DMS79 (cell line): ENCODE results near the gene CCDC136.

Experiments used
- DNase-seq: peaks from one replicate; lab custom pipeline; 2025; lab: John Stamatoyannopoulos, UW

Gene CCDC136

GRCh38 chr7:128831994-128832879, 40.5 kb downstream of the CCDC136 start:
- DNase-seq: peak; percentile 38

GRCh38 chr7:128832880-128833147, 41.0 kb downstream of the CCDC136 start:
- no peak for DNase-seq

- DNase-seq: peak; percentile 45
Measured at GRCh38 chr7:128833148-128833945, 41.6 kb downstream of the CCDC136 start.

GRCh38 chr7:128833946-128834325, 42.2 kb downstream of the CCDC136 start:
- DNase-seq: no peak

GRCh38 chr7:128835231-128835751, 43.5 kb downstream of the CCDC136 start:
- no peak for DNase-seq

DNA sequence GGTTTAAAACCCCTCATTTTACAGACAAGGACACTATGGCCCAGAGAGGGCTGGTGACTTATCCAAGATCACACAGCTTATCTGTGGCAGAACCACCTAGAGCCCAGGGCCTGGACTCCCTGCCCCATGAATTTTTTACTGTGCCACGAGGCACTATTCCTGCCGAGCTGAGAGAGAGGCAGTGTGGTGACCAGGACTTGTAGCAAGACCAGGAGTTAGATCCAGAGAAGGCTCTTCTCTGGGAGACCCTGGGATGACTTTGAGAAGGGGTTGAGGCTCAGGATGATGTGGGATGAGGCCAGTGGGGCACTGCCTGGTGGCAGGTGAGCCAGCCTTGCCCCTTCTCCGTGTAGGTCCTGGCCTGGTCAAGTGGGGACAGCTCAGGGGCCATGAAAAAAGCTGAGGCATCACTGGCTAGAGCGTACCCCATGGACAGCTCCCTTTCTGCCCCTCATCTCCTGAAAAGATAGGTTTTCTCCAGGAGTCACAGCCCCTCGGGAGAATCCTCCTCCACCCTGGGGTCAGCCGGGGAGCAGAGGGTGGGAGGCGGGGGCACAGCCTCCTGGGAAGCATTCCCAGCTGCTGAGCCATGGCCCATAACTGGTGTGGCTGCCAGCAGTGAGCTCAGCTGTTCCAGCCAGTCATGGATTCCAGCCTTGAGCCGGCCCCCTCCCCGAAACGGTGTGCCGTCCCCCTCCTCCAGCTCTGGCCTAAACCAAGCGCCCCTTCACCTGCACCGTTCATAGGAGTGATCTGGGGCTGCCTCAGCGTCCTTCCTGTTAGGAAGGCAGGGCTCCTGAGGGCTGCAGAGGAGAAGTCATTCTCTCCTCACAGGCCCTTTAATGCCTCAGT, 44.2 kb downstream of the CCDC136 start:
- DNase-seq: no peak

- DNase-seq: no peak
Measured at GRCh38 chr7:128836729-128837348, 45.1 kb downstream of the CCDC136 start.

DNA sequence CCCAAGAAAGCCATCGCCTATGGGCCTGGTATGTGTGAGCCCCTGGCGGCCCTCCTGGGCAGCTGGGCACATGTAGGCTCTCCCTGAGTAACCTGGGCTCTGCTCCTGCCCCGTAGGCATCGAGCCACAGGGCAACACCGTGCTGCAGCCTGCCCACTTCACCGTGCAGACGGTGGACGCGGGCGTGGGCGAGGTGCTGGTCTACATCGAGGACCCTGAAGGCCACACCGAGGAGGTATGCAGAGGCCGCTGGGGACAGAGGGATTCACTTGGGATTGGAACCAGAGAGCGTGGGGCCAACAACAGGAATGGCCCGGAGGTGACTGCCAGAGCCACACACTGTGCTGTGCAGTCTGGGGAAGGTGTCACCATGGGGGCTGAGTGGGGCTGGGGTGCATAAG, 45.8 kb downstream of the CCDC136 start:
- DNase-seq: no peak

DNA sequence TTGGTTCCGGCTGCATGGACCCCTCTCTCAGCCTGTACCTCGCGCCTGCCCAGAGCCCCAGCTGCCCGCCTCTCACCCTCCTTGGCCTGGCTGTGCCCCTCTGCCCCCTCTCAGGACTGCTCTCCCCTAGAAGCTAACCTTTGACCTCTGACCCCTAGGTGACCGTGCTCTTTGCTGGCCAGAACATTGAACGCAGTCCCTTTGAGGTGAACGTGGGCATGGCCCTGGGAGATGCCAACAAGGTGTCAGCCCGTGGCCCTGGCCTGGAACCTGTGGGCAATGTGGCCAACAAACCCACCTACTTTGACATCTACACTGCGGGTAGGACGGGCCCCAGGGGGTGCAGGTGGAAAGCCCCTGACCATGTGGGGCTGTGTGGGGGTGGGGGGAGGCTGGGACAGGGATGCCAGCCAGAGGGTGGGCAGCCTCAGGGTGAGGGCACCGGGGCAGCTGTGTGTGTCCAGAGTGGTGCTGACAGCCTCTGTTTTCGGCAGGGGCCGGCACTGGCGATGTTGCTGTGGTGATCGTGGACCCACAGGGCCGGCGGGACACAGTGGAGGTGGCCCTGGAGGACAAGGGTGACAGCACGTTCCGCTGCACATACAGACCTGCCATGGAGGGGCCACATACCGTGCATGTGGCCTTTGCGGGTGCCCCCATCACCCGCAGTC, 46.5 kb downstream of the CCDC136 start:
- no peak for DNase-seq

- no peak for DNase-seq
Measured at GRCh38 chr7:128838981-128839731, 47.4 kb downstream of the CCDC136 start.

GRCh38 chr7:128839751-128840177, 48.0 kb downstream of the CCDC136 start:
- DNase-seq: no peak

DNA sequence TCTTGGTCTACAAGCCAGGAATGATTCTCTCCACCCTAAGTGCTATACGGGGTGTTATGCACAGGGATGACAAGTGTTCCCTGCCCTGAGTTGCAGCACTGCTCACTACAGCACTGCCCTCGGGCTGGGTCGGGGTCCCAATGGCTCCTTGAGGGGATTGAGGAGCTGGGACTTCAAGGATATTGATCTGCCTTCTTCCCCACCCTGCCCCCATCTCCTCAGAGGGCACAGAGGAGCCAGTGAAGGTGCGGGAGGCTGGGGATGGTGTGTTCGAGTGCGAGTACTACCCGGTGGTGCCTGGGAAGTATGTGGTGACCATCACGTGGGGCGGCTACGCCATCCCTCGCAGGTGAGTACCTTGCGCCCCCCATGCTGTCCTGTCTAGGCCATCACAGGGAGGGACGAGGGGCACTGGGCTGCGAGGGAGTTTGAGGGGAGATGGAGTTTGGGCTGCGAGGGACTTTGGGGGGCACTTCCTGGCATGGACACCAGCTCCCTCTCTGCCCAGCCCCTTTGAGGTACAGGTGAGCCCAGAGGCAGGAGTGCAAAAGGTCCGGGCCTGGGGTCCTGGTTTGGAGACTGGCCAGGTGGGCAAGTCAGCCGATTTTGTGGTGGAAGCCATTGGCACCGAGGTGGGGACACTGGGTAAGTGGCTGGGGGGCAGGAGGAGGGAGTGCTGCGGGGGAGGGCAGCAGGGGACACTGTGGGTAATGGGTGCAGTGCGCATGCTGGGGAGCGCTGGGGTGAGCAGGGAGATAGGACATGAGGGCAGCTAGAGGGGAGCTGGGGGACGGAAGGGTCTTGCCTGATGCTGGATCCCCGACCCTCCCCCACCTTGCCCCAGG, 48.8 kb downstream of the CCDC136 start:
- DNase-seq: no peak

- no peak for DNase-seq
Measured at GRCh38 chr7:128841171-128841690, 49.5 kb downstream of the CCDC136 start.

DNA sequence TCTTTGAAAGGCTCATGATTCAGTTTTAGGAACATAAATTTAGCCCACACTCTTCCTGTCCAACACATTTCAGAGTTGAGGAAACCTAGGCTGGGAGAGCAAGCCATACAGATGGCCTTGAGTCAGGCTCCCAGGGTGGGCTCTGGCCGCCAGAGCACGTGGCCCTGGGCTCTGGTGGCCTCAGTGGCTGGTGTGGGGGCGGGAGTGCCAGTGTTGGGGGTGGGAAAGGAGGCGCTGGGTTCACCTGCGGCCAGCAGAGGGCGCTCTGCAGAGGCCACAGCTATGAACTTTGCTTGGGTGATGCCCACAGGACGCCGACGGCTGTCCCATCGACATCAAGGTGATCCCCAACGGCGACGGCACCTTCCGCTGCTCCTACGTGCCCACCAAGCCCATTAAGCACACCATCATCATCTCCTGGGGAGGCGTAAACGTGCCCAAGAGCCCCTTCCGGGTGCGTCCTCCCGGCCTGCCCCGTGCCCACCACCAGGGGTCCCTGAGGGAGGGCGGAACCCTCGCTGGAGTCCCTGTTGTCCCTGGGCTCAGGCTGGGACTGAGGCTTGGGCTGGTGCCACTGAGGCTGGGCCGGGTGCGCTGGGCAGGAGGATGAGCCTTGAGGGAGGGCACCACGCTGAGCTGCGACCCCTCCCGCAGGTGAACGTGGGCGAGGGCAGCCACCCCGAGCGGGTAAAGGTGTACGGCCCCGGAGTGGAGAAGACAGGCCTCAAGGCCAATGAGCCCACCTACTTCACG, 50.3 kb downstream of the CCDC136 start:
- no peak for DNase-seq

DNA sequence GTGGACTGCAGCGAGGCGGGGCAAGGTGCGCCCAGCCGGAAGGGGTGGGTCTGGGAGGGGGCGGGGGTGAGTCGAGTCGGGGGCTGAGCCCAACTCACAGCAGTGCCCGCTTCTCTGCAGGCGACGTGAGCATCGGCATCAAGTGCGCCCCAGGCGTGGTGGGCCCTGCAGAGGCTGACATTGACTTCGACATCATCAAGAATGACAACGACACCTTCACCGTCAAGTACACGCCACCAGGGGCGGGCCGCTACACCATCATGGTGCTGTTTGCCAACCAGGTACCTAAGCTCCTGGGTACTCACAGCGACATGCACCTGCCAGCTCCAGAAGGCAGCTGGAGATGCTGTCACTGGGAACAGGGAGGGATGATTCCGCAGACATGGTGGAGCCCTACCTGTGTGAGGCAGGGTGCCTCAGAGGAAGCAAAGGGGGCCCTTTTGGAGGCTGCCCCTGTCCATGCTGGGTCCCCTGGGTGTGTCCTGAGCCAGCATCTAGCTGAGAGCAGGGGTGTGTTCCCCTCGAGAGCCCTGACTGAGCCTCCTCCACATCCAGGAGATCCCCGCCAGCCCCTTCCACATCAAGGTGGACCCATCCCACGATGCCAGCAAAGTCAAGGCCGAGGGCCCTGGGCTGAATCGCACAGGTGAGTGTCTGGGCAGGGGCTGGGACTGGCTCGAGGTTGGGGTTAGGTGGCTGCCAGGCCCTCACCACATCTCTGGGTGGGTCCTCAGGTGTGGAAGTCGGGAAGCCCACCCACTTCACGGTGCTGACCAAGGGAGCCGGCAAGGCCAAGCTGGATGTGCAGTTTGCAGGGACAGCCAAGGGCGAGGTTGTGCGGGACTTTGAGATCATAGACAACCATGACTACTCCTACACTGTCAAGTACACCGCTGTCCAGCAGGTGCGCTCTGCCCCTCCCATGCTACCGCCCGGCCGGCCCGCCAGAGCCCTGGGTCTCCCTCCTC, 51.2 kb downstream of the CCDC136 start:
- no peak for DNase-seq

DNA sequence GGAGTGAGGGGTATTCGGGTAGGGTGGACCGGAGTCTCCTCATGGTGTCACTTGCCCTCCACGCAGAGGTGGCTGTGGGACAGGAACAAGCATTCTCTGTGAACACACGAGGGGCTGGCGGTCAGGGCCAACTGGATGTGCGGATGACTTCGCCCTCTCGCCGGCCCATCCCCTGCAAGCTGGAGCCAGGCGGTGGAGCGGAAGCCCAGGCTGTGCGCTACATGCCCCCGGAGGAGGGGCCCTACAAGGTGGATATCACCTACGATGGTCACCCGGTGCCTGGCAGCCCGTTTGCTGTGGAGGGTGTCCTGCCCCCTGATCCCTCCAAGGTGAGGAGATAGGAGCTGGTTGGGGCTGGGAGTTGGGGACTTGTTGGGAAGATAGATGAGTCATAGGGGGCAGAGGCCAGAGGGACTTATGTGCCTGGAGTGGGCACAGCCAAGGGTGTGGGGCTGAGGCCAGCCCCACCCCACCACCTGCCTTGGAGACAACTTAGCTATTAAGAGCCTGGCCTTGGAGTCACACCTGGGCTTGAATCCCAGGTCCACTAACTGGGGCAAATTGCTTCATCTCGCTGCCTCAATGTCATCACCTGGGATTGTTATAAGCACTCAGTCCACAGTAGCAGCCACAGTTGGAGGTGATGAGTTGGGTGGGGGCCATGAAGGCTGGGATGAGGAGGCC, 52.3 kb downstream of the CCDC136 start:
- no peak for DNase-seq
